OCI-LY7 (cell line): ENCODE results near the gene CCDC201. TPM values are rescaled to one million over a fixed set of nuclear protein-coding genes. Genes with fewer than 3 reads are reported as not detected.

Source experiments
- BruUV-seq: library from RNA; stranded (reverse); fragments of 400-500 nt; replicated peaks from 2 replicates; lab custom pipeline; 2021; lab: Mats Ljungman, UMichigan
- CTCF ChIA-PET: fragments of 300-600 bp; sonication (Branson Sonifier 250); formaldehyde crosslinking; loops from one replicate; lab custom pipeline; 2022; ENCODE audit warnings: antibody characterized with exemption; ENCODE audit not compliant: unreplicated experiment; lab: Charles Lee
- POLR2A ChIA-PET: fragments of 300-600 bp; sonication (Branson Sonifier 250); formaldehyde crosslinking; loops from one replicate; lab custom pipeline; 2022; ENCODE audit warnings: antibody characterized with exemption; lab: Charles Lee
- DNase-seq: peaks from one replicate; pipeline ENCODE4 v3.0.0-alpha.2; 2015; ENCODE audit warnings: low spot score
- H2AFZ ChIP-seq: fragments of 200-600 bp; sonication (generic), shearing (Covaris generic); 2 replicates; pipeline ENCODE4 v1.6.1; 2014; ENCODE audit warnings: mild to moderate bottlenecking, antibody characterized with exemption, low read length, moderate library complexity
- H3K27ac ChIP-seq: fragments of 200-600 bp; sonication (generic); 2 replicates; pipeline ENCODE4 v1.5.1; 2014; ENCODE audit warnings: mixed run types, low read depth, mild to moderate bottlenecking, moderate library complexity, low read length, inconsistent platforms; ENCODE audit not compliant: poor library complexity, severe bottlenecking
- H3K36me3 ChIP-seq: fragments of 200-600 bp; sonication (generic); 2 replicates; pipeline ENCODE4 v1.6.1; 2014; ENCODE audit warnings: mild to moderate bottlenecking, antibody characterized with exemption, low read length, moderate library complexity, mixed read lengths; ENCODE audit not compliant: insufficient read depth
- H3K4me1 ChIP-seq: fragments of 200-600 bp; sonication (generic); 2 replicates; pipeline ENCODE4 v1.5.1; 2014; ENCODE audit warnings: mild to moderate bottlenecking, low read length; ENCODE audit not compliant: insufficient read depth, poor library complexity, severe bottlenecking
- H3K4me2 ChIP-seq: fragments of 200-600 bp; sonication (generic); 2 replicates; pipeline ENCODE4 v1.6.1; 2014; ENCODE audit warnings: mild to moderate bottlenecking, low read length
- H3K4me3 ChIP-seq: fragments of 200-600 bp; sonication (generic); 2 replicates; pipeline ENCODE4 v1.5.1; 2014; ENCODE audit warnings: mild to moderate bottlenecking, low read depth, low read length; ENCODE audit not compliant: poor library complexity, severe bottlenecking
- H3K79me2 ChIP-seq: fragments of 200-600 bp; sonication (generic); 2 replicates; pipeline ENCODE4 v1.6.1; 2016; ENCODE audit warnings: low read depth, mild to moderate bottlenecking, low read length, moderate library complexity, mixed read lengths; ENCODE audit not compliant: insufficient read depth
- H3K9me2 ChIP-seq: fragments of 200-600 bp; sonication (generic); 2 replicates; pipeline ENCODE4 v1.6.1; 2016; ENCODE audit warnings: mild to moderate bottlenecking, low read length, mixed read lengths; ENCODE audit not compliant: insufficient read depth
- H3K9me3 ChIP-seq: fragments of 200-600 bp; sonication (generic); 2 replicates; pipeline ENCODE4 v1.6.1; 2014; ENCODE audit warnings: mild to moderate bottlenecking, mixed run types, low read length, mixed read lengths
- H4K20me1 ChIP-seq: fragments of 200-600 bp; sonication (generic); 2 replicates; pipeline ENCODE4 v1.6.1; 2014; ENCODE audit warnings: mild to moderate bottlenecking, antibody characterized with exemption, low read length, moderate library complexity, mixed read lengths; ENCODE audit not compliant: insufficient read depth
- CTCF ChIP-seq: fragments of 200-600 bp; sonication (generic); conservative IDR thresholded peaks from 2 replicates; pipeline ENCODE4 v1.5.1; 2014; ENCODE audit warnings: mild to moderate bottlenecking, antibody characterized with exemption, low read length, moderate library complexity, mixed read lengths
- EZH2phosphoT487 ChIP-seq: fragments of 200-600 bp; sonication (generic); IDR thresholded peaks from 2 replicates; pipeline ENCODE4 v1.6.1; 2018; ENCODE audit warnings: low read depth, borderline replicate concordance, mild to moderate bottlenecking, mixed run types, antibody characterized with exemption, low read length, moderate library complexity, mixed read lengths
- intact Hi-C: fragments of 100-400 bp; cut with micrococcal nuclease; formaldehyde crosslinking; loops from one replicate; pipeline ENCODE4 v1.10.0; 2022; ENCODE audit not compliant: unreplicated experiment
- total RNA-seq, 2 experiments: library from RNA; depleted of rRNA in 1 of 2; stranded (reverse); fragments of >200 nt in 1 of 2; shearing (Covaris generic) in 1 of 2; gene quantifications; 2 replicates each; pipeline ENCODE4 v1.2.3, GENCODE V29; 2014 to 2022

Gene CCDC201
- total RNA-seq, 2 experiments from 2014 or later: not detected

- POLR2A ChIA-PET: interaction anchor here (0.6 kb wide), 1 partner anchor 52 kb away, joined by 3 read pairs; no protein-coding TSS in a partner anchor
- Histone ChIP-seq H2AFZ (no peak overlapping the region), H3K4me1 (no peaks in the 10 kb centered on the region), H3K9me2 (no peaks in the 10 kb centered on the region), H3K79me2 (no peaks in the 10 kb centered on the region), H3K36me3 (no peaks in the 10 kb centered on the region), H4K20me1 (no peaks in the 10 kb centered on the region), H3K27ac (no peak overlapping the region), H3K4me2 (no peak overlapping the region), H3K9me3 (no peaks in the 10 kb centered on the region), H3K4me3 (no peak overlapping the region)
- no peak for DNase-seq
- BruUV-seq: no TSS peak
- intact Hi-C loops: no loop called here
- TF ChIP-seq CTCF: no peak
- no peak for TF ChIP-seq EZH2phosphoT487
- CTCF ChIA-PET: no interaction called here
Observed at GRCh38 chr7:45892407-45893035, 19.6 kb upstream of the CCDC201 start.

DNA sequence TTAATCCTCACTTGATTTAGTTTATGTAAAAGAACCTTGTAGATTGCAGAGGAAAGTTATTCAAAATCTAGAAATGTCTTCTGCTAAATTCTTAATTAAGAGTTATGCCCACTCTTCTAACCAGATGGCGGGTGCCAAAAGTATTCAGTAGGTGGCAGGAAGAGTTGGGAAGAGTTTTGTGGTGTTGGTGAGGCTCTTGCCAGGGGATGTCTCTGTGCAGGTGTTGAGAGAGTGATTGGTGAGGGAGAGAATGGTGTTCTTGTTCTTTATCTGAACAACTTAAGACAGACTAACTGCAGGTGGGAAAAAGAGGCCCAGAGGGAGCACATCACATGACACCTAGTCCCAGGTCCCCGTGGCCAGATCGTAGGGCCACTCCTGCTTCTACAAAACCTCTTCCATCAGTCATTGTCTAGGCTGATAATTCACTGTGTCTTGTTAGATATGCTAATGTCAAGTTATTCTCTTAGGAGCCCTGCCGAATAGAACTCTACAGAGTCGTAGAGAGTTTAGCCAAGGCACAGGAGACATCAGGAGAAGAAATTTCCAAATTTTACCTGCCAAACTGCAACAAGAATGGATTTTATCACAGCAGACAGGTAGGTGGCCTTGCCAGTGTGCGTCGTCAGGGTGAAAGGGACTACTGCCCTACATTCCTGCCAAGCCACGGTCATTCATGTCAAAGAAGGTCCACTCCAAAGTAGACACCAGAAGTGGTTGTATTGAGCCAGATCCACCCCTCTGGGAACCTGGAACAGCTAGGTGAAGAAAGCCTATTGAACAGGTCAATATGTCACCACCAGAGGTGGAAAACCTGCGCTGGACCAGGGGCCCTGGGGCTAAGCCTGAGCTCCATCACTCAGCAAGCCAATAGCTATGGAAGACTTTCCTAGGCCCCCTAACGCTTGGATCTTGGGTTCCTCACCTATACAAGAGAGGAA lies 18.9 kb upstream of the CCDC201 start:
- TF ChIP-seq CTCF (peak; percentile 2; the same call in 1 of the 2 replicates), EZH2phosphoT487 (no peak)
- intact Hi-C loops: no loop called here
- POLR2A ChIA-PET: interaction anchor here (0.6 to 0.7 kb wide), 2 partner anchors 53 to 503 kb away, joined by 3 read pairs; no protein-coding TSS in a partner anchor

More for the DNA sequence above, 18.9 kb upstream of the CCDC201 start:
- Histone ChIP-seq H4K20me1 (no peaks in the 10 kb centered on the region), H3K9me3 (no peaks in the 10 kb centered on the region), H3K4me2 (no peak overlapping the region), H3K27ac (no peak overlapping the region), H3K36me3 (no peaks in the 10 kb centered on the region), H3K4me3 (no peak overlapping the region), H2AFZ (no peak overlapping the region), H3K79me2 (no peaks in the 10 kb centered on the region), H3K4me1 (no peaks in the 10 kb centered on the region), H3K9me2 (no peaks in the 10 kb centered on the region)
- BruUV-seq: no TSS peak
- CTCF ChIA-PET: no interaction called here
- DNase-seq: no peak
